OCI-LY3 (cell line): ENCODE data around the gene RETREG2.

ENCODE experiments used
- CTCF ChIP-seq: fragments of 200-600, 300-600 bp; sonication (generic); IDR thresholded peaks from 2 replicates; pipeline ENCODE4 v1.5.1; 2014; ENCODE audit warnings: antibody characterized with exemption, low read length, low read depth
- EZH2phosphoT487 ChIP-seq: fragments of 200-600 bp; shearing (Covaris generic); IDR thresholded peaks from 2 replicates; pipeline ENCODE4 v1.6.1; 2018; ENCODE audit warnings: antibody characterized with exemption, mixed run types, low read depth

GRCh38 chr2:219205165-219205538 is 27.1 kb downstream of the RETREG2 start:
- TF ChIP-seq CTCF (no peak), EZH2phosphoT487 (no peak)
